Astrocyte of the spinal cord (primary cell): ENCODE results near the gene UNC5B.

ENCODE experiments used
- DNase-seq: peaks from one replicate; pipeline ENCODE4 v3.0.0; 2011; ENCODE audit warnings: low read depth, low spot score
- H3K4me3 ChIP-seq: 2 replicates; pipeline ENCODE4 v1.5.1; 2011; ENCODE audit warnings: low read depth, mild to moderate bottlenecking, low read length, moderate library complexity
- in situ Hi-C: cut with HindIII; loops from 2 replicates; pipeline ENCODE4 v1.10.0; 2017; ENCODE audit warnings: low sequenced_read_pairs
- TF ChIP-seq, protein P1 (sequence below): IDR thresholded peaks from 2 replicates; pipeline ENCODE4 v1.5.1; 2012; ENCODE audit warnings: low read depth, mild to moderate bottlenecking, low read length, inconsistent platforms

Gene UNC5B

DNA sequence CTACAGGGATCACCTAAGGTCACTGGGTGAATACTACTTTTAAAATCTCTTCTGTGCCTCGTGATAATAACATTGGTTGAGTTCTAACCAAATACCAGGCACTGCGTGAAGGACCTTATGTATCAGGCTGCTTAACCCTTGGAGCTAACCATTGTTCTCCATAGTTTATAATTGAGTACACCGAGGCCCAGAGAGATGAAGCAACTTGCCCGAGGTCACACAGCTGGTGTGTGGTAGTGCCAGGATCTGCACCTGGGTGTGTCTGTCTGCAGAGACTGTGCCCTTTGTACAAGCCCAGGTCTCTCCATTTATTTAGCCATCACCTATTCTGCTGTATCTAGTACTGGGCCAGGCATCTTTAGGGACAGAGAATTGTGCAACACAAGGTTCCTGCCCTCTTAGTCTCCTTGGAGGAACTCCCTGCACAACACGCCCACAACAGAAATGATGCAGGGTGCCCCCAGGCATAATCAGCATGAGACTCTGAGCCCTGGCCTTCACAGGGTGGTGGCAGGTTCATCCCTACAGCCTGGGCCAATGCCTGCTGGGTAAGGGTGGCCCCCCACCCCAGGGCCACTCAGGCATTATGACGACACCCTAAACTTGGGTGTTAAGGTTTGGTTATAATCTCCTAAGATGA, 31.5 kb downstream of the UNC5B start:
- in situ Hi-C loops = no loop called here
- DNase-seq = no peak
- no peak overlapping the region for H3K4me3 ChIP-seq
- TF ChIP-seq, protein P1, sequence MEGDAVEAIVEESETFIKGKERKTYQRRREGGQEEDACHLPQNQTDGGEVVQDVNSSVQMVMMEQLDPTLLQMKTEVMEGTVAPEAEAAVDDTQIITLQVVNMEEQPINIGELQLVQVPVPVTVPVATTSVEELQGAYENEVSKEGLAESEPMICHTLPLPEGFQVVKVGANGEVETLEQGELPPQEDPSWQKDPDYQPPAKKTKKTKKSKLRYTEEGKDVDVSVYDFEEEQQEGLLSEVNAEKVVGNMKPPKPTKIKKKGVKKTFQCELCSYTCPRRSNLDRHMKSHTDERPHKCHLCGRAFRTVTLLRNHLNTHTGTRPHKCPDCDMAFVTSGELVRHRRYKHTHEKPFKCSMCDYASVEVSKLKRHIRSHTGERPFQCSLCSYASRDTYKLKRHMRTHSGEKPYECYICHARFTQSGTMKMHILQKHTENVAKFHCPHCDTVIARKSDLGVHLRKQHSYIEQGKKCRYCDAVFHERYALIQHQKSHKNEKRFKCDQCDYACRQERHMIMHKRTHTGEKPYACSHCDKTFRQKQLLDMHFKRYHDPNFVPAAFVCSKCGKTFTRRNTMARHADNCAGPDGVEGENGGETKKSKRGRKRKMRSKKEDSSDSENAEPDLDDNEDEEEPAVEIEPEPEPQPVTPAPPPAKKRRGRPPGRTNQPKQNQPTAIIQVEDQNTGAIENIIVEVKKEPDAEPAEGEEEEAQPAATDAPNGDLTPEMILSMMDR = no peak

DNA sequence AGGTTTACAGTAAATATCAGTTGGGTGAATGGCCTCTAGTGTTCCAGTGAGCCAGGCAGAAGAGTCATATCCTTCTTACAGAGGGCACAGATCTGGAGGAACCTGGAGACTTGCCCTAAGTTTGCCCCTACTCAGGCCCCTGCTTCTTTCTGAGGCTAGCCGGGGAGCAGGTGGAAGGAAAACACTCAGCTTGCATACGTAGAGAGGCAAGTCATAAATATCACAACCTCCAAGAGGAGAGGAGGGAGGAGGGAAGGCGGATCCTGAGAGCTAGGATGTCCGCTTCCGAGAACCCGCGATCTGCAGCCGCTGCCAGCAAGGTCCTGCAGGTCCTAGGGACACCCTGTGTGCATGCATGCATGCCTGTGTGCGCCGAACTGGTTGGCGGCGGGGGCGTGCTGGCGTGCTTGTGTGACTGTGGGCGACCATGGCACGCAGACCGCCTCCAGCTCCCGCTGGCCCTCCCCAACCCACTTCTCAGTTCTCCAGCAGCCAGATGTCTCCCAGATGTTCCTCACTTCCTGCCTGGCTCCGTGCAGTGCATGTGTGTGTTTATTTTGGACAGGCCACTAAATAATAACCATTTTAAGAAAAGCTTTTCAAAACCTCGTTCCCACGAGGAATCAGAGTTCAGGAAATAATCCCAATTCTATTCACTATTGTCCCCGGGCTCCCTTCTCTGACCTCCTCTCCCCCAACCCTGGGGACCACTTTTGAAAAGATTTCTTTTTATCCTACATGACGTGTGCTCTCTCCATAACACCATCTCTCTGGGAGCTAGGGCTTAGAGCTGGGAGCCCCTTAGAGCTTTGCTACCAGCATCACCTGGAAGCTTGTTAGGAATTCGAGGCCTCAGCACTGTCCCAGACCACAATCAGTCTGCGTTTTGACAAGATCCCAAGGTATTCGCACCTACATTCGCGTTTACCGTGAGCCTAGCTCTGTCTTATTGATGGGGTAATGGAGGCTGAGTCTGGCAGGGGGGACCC, 32.4 kb downstream of the UNC5B start:
- peak; percentile 75 for DNase-seq
- H3K4me3 ChIP-seq = no peak overlapping the region

DNA sequence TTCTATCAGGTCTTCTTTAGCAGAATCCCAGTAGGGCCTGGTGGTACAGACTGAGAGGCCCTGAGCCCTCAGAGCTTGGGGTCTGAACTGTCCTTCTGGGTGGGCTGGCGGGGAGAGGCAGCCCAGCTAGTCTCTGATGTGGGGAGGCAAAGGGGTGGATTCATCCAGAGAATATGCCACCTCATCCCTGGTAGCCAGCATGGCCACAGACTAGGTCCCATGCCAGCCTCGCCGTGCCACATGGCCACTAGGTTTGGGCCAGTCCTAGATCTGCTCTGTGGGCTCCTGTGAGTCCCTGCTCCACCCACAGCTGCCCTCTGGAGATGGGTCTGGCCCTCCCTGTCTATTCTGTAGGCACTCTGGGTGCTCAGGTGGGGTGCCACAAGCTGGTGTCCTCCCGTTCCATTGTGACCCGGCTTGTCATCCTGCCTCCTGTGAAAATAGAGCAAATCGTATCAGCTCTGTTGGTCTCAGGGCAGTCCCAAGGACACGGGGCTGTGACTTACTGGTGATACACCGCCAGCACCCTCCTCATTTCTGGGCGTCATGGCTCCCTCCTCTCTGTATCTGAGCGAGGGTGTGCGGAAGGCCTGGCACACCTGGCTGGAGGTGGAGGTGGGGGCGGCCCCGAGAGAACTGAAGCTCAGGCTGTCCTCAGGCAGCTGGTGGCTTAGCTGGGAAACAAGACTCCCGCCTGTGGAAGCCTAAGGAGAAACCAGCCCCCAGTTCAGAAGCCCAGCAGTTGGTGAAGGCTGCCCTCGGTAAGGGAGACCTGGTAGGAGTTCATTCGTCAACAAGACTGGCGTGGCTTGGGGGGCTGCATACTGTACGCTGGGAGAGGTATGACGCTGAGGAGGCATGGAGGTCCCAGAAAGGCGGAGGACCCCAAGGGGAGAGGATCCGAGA, 33.3 kb downstream of the UNC5B start:
- H3K4me3 ChIP-seq = no peak overlapping the region
- DNase-seq = no peak
- in situ Hi-C loops = no loop called here
- TF ChIP-seq, protein P1 = no peak

More for the DNA sequence above, 32.4 kb downstream of the UNC5B start:
- TF ChIP-seq, protein P1 = no peak
- in situ Hi-C loops = no loop called here

DNA sequence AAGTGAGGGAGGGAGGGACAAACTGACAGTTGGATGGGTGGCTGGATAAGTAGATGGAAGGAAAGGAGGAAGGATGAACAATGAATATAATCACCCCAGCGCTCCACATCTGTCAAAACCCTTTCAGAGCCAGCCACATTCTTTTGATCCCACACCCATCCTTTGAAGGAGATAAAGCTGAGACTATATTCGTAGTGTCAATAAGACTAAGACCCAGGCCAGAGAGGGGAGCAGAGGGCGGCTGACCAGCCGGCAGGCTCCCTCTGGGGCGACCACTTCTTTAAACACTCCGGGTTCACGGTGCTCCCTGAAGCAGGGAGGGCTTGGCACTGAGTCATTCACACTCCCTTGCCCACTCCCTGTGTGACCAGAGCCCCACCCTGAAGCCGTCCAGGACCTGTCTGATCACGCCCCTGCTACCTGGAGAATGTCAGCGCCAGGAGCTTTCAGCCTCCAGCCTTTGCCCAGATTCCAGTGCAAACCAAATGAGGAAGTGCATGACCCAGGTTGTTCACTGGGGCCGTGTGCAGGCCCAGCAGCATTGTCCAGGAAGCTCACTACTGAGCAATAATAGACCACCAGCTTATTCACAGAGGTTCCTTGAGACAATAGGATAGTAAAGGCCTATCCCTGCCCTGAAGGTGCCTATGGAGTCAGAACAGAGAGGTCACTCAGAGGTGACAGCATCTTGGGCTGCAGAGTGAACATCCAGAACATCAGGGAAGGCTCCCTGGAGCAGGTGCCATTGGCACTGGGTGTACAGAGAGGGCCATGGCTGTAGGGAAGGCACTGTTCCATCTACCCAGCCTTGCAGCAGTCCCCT, 34.4 kb downstream of the UNC5B start:
- no peak for DNase-seq
- no peak overlapping the region for H3K4me3 ChIP-seq
- TF ChIP-seq, protein P1 = no peak
- in situ Hi-C loops = no loop called here

DNA sequence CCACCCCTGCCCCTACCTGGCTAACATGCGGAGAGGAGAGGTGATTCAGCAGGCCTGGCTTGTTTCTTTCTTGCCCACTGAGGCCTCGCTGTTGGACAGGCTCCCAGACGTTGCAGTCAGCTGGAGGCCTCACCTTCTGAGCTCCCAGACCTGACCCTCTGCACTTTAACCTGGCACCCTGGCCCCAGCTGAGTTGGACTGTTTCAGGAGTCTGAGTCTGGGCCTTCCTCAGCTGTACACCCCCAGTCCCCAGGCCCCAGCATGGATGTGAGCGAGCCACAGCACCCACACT, 35.0 kb downstream of the UNC5B start:
- no peak for DNase-seq
- TF ChIP-seq, protein P1 = no peak
- no peak overlapping the region for H3K4me3 ChIP-seq
- in situ Hi-C loops = no loop called here
